Hepatocyte (in vitro differentiated cells): ENCODE measurements around the gene HSPA4. TPM values are rescaled to one million over a fixed set of nuclear protein-coding genes. Genes with fewer than 3 reads are reported as not detected.

ENCODE experiments used
- DNase-seq: peaks from one replicate; pipeline ENCODE4 v3.0.0-alpha.2; 2016; ENCODE audit warnings: low spot score
- H2AFZ ChIP-seq: fragments of 200-600 bp; sonication (generic); 2 replicates; pipeline ENCODE4 v1.6.0; 2016; ENCODE audit warnings: antibody characterized with exemption, mild to moderate bottlenecking
- H3K27ac ChIP-seq: fragments of 200-600 bp; sonication (generic); 2 replicates; pipeline ENCODE4 v1.5.1; 2016; ENCODE audit warnings: mild to moderate bottlenecking
- H3K27me3 ChIP-seq: fragments of 200-600 bp; sonication (generic); 2 replicates; pipeline ENCODE4 v1.6.1; 2016
- H3K36me3 ChIP-seq: fragments of 200-600 bp; sonication (generic); replicated peaks from 2 replicates; pipeline ENCODE4 v1.5.1; 2016; ENCODE audit warnings: low read depth; ENCODE audit not compliant: insufficient read depth
- H3K4me1 ChIP-seq: fragments of 200-600 bp; sonication (generic); 2 replicates; pipeline ENCODE4 v1.5.1; 2016; ENCODE audit warnings: mild to moderate bottlenecking, moderate library complexity; ENCODE audit not compliant: insufficient read depth
- H3K4me2 ChIP-seq: fragments of 200-600 bp; sonication (generic); 2 replicates; pipeline ENCODE4 v1.6.0; 2016
- H3K4me3 ChIP-seq: fragments of 200-600 bp; sonication (generic); 2 replicates; pipeline ENCODE4 v1.5.1; 2016; ENCODE audit warnings: mild to moderate bottlenecking
- H3K79me2 ChIP-seq: fragments of 200-600 bp; sonication (generic); 2 replicates; pipeline ENCODE4 v1.6.0; 2017; ENCODE audit warnings: mild to moderate bottlenecking
- H3K9me2 ChIP-seq: fragments of 200-600 bp; sonication (generic); replicated peaks from 2 replicates; pipeline ENCODE4 v1.6.0; 2017; ENCODE audit warnings: mild to moderate bottlenecking; ENCODE audit not compliant: insufficient read depth
- H3K9me3 ChIP-seq: fragments of 200-600 bp; sonication (generic); 2 replicates; pipeline ENCODE4 v1.5.1; 2016; ENCODE audit warnings: low read depth, mild to moderate bottlenecking
- H4K20me1 ChIP-seq: fragments of 200-600 bp; sonication (generic); 2 replicates; pipeline ENCODE4 v1.6.0; 2016; ENCODE audit warnings: mild to moderate bottlenecking; ENCODE audit not compliant: insufficient read depth, poor library complexity, severe bottlenecking
- EZH2 ChIP-seq: fragments of 200-600 bp; sonication (generic); IDR thresholded peaks from 2 replicates; pipeline ENCODE4 v1.6.1; 2016; ENCODE audit warnings: antibody characterized with exemption, mild to moderate bottlenecking, borderline replicate concordance
- EZH2phosphoT487 ChIP-seq: fragments of 200-600 bp; sonication (generic); IDR thresholded peaks from one replicate; pipeline ENCODE4 v1.6.1; 2018; ENCODE audit warnings: antibody characterized with exemption, mild to moderate bottlenecking, low read depth, moderate library complexity; ENCODE audit not compliant: unreplicated experiment, severe bottlenecking
- WGBS: methylation state at CpG from one replicate; pipeline ENCODE4 v1.1.6; 2016; ENCODE audit warnings: low lambda C conversion rate; ENCODE audit errors: missing lambda C conversion rate; 5-methylcytosine and 5-hydroxymethylcytosine counted together
- polyA plus RNA-seq: library from polyadenylated mRNA; unstranded; fragments of >200 nt; fragmentation: Nextera tagmentation; extraction: Ambion mirVana; gene quantifications from 2 replicates; pipeline ENCODE4 v1.2.1, GENCODE V29; 2016
- total RNA-seq: library from RNA; depleted of rRNA; stranded (reverse); fragments of >200 nt; gene quantifications from 2 replicates; pipeline ENCODE4 v1.2.3, GENCODE V29; 2014
- TF ChIP-seq, protein P1 (sequence below): fragments of 200-600 bp; sonication (generic); IDR thresholded peaks from 2 replicates; pipeline ENCODE4 v1.5.1; 2016; ENCODE audit warnings: antibody characterized with exemption, mild to moderate bottlenecking; ENCODE audit not compliant: poor library complexity

HSPA4 gene
- total and polyA plus RNA-seq, 2 experiments from 2014 or later: 87.1 to 110 TPM

DNA sequence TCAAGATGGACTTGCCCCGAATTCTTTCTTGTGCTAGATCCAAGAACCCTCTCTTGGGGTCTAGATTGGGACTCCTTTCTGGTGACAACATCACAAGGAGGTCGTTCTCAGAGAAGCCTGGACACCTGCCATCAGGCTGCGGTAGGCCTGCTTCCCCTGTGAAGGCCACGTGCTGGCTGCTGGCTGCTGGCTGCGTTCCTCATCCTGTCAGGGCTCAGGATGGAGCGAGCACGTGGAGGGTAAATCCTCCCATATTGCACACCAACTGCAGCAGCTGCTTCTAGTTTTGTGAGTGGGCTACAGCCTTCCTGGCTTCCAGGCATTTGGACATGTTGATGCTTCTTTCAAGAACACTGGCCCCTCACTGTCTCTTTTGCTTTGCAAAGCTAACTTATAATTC lies 95.6 kb downstream of the HSPA4 start:
- TF ChIP-seq, protein P1, sequence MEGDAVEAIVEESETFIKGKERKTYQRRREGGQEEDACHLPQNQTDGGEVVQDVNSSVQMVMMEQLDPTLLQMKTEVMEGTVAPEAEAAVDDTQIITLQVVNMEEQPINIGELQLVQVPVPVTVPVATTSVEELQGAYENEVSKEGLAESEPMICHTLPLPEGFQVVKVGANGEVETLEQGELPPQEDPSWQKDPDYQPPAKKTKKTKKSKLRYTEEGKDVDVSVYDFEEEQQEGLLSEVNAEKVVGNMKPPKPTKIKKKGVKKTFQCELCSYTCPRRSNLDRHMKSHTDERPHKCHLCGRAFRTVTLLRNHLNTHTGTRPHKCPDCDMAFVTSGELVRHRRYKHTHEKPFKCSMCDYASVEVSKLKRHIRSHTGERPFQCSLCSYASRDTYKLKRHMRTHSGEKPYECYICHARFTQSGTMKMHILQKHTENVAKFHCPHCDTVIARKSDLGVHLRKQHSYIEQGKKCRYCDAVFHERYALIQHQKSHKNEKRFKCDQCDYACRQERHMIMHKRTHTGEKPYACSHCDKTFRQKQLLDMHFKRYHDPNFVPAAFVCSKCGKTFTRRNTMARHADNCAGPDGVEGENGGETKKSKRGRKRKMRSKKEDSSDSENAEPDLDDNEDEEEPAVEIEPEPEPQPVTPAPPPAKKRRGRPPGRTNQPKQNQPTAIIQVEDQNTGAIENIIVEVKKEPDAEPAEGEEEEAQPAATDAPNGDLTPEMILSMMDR: no peak
- TF ChIP-seq EZH2: no peak
- no peak for TF ChIP-seq EZH2phosphoT487
- no peaks in the 10 kb centered on the region for H3K27me3 ChIP-seq
- no peaks in the 10 kb centered on the region for H3K9me3 ChIP-seq
- H3K9me2 ChIP-seq: no peaks in the 10 kb centered on the region
- H3K27ac ChIP-seq: no peak overlapping the region
- no peaks in the 10 kb centered on the region for H4K20me1 ChIP-seq
- H3K4me3 ChIP-seq: no peak overlapping the region
- DNase-seq: no peak
- H3K4me2 ChIP-seq: no peak overlapping the region
- 67% methylated on average over 7 of the region's 7 CpGs for WGBS
- no peaks in the 10 kb centered on the region for H3K36me3 ChIP-seq
- H3K4me1 ChIP-seq: peaks cover 5% of the 10 kb centered on the region
- no peaks in the 10 kb centered on the region for H3K79me2 ChIP-seq
- no peak overlapping the region for H2AFZ ChIP-seq

DNA sequence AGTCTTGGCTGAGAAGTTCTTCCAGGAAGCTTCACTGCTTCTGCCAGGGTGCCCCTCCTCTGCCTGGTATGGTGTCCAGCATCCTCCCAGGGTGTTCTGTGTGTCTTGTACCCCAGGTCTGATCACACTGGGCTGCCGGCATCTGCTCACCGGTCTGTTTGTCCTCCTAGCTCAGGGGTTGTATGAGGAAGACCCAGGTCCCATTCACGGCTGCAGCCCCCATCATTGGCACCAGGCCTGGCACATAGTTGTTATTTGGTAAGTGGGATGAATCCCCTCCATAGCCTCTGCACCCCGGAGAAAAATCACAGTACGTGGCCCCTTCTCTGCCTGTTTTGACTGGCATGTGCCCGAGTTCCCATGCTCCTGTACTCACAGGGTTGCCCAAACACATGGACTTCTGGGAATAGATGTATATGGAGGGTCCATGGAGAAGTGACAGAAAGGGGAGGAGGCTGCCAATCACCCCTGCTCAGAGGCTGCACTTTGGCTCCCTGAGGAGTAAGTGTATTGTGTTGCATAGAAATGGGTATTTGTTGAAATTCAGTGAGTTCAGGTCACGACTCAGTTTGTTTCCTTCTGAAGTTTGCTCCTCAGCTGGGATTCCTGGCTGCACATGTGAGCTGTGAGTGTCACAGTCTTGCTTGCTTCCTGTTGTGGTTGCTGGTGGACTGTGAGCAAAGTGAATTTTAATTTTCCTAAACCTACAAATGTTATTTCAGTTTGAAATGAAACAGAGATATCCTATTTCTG lies 96.2 kb downstream of the HSPA4 start:
- WGBS: 92% methylated on average over 7 of the region's 7 CpGs
- no peaks in the 10 kb centered on the region for H3K9me3 ChIP-seq
- no peak overlapping the region for H3K4me3 ChIP-seq
- H3K4me2 ChIP-seq: no peak overlapping the region
- TF ChIP-seq EZH2phosphoT487 (no peak), EZH2 (no peak)
- TF ChIP-seq, protein P1: no peak
- no peak for DNase-seq
- H3K4me1 ChIP-seq: peaks cover 5% of the 10 kb centered on the region
- no peaks in the 10 kb centered on the region for H3K9me2 ChIP-seq
- no peaks in the 10 kb centered on the region for H3K36me3 ChIP-seq
- H3K27me3 ChIP-seq: no peaks in the 10 kb centered on the region
- H4K20me1 ChIP-seq: no peaks in the 10 kb centered on the region
- no peak overlapping the region for H3K27ac ChIP-seq
- no peaks in the 10 kb centered on the region for H3K79me2 ChIP-seq
- H2AFZ ChIP-seq: no peak overlapping the region

DNA sequence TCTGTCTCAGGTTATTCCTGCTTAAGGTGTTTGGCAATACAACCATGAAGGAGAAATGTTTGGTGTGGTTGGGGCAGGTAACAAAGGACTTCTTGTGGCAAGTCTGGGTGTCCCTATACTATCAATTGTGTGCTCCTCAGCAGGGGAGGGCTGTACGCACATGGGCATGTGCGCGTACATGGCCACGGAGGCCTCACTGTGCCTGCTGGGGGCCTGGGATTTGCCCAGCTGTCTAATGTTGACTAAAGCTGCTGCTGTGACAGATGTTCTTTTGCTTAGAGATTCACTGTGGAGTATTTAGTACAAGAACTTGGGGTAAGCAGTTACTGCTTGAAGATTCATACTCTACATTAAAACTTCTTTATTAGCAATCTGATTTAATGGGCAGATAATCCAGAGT lies 97.5 kb downstream of the HSPA4 start:
- no peak for DNase-seq
- no peak overlapping the region for H3K4me2 ChIP-seq
- no peak overlapping the region for H3K4me3 ChIP-seq
- no peak overlapping the region for H3K27ac ChIP-seq
- H2AFZ ChIP-seq: no peak overlapping the region
- peaks cover 5% of the 10 kb centered on the region for H3K4me1 ChIP-seq
- no peaks in the 10 kb centered on the region for H3K9me3 ChIP-seq
- no peaks in the 10 kb centered on the region for H3K36me3 ChIP-seq
- H3K79me2 ChIP-seq: no peaks in the 10 kb centered on the region
- no peak for TF ChIP-seq EZH2phosphoT487
- TF ChIP-seq EZH2: no peak
- TF ChIP-seq, protein P1: no peak
- H3K27me3 ChIP-seq: no peaks in the 10 kb centered on the region
- 70% methylated on average over 4 of the region's 4 CpGs for WGBS
- H4K20me1 ChIP-seq: no peaks in the 10 kb centered on the region
- no peaks in the 10 kb centered on the region for H3K9me2 ChIP-seq
